Thoracic aorta (tissue), 2 donors: ENCODE data around the gene PRICKLE1. TPM values are rescaled to one million over a fixed set of nuclear protein-coding genes. Genes with fewer than 3 reads are reported as not detected.

Source experiments
- ATAC-seq: fragments of 150-250 bp; one replicate; pipeline ENCODE4 v1.8.0; 2017; ENCODE audit warnings: low read depth; ENCODE audit not compliant: insufficient number of reproducible peaks, low FRiP score
- DNase-seq: peaks from one replicate; pipeline ENCODE4 v3.0.0-alpha.2; 2020; ENCODE audit warnings: low spot score
- H3K27ac ChIP-seq, 2 donors: fragments of 200-600 bp; sonication (generic); 1 replicate in 1 of 2; 2 replicates in 1 of 2; pipeline ENCODE4 v1.5.1; 2016; ENCODE audit warnings: mild to moderate bottlenecking in 2 of 2, moderate library complexity in 2 of 2
- H3K27me3 ChIP-seq: fragments of 200-600 bp; sonication (generic); replicated peaks from 2 replicates; pipeline ENCODE4 v1.6.0; 2016; ENCODE audit warnings: mild to moderate bottlenecking; ENCODE audit not compliant: insufficient read depth
- H3K36me3 ChIP-seq: fragments of 200-600 bp; sonication (generic); one replicate; pipeline ENCODE4 v1.5.1; 2016
- H3K4me1 ChIP-seq, 2 donors: fragments of 200-600 bp; sonication (generic); 1 replicate in 1 of 2; 2 replicates in 1 of 2; pipeline versions ENCODE4 v1.5.1 to v1.6.0; 2016; ENCODE audit warnings: low read depth in 2 of 2, mild to moderate bottlenecking in 1 of 2; ENCODE audit not compliant: control insufficient read depth in 1 of 2
- H3K4me3 ChIP-seq: fragments of 200-600 bp; sonication (generic); 2 replicates; pipeline ENCODE4 v1.5.1; 2016; ENCODE audit warnings: mild to moderate bottlenecking
- H3K9me3 ChIP-seq: fragments of 200-600 bp; sonication (generic); 2 replicates; pipeline ENCODE4 v1.5.1; 2016
- total RNA-seq, 2 donors: library from RNA; depleted of rRNA; stranded (reverse); fragments of >200 nt; gene quantifications; one replicate each; pipeline versions ENCODE4 v1.1.0 to v1.2.3, GENCODE V29; 2016
- TF ChIP-seq, protein P1 (sequence below): fragments of 200-600 bp; sonication (generic); IDR thresholded peaks from one replicate; pipeline ENCODE4 v1.5.1; 2019; ENCODE audit warnings: antibody characterized with exemption

Gene PRICKLE1
- total RNA-seq, 2 donors from 2014 or later = 3.9 to 11.5 TPM

DNA sequence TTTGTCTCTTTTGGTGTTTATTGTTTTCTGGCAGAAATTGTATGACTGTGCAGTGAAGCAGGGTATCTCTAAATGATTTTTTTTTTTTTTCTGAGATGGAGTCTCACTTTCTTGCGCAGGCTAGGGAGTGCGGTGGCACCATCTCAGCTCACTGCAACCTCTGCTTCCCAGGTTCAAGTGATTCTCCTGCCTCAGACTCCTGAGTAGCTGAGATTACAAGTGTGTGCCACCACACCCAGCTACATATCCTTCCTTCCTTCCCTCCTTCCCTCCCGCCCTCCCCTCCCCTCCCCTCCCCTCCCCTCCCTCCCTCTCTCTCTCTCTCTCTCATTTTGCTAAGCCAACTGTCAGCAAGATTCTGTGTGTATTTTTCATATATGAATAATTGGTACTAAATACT, 169.2 kb downstream of the PRICKLE1 start:
- no peak for DNase-seq
- TF ChIP-seq, protein P1, sequence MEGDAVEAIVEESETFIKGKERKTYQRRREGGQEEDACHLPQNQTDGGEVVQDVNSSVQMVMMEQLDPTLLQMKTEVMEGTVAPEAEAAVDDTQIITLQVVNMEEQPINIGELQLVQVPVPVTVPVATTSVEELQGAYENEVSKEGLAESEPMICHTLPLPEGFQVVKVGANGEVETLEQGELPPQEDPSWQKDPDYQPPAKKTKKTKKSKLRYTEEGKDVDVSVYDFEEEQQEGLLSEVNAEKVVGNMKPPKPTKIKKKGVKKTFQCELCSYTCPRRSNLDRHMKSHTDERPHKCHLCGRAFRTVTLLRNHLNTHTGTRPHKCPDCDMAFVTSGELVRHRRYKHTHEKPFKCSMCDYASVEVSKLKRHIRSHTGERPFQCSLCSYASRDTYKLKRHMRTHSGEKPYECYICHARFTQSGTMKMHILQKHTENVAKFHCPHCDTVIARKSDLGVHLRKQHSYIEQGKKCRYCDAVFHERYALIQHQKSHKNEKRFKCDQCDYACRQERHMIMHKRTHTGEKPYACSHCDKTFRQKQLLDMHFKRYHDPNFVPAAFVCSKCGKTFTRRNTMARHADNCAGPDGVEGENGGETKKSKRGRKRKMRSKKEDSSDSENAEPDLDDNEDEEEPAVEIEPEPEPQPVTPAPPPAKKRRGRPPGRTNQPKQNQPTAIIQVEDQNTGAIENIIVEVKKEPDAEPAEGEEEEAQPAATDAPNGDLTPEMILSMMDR = no peak
- H3K36me3 ChIP-seq = no peaks in the 10 kb centered on the region
- peaks cover 13 to 41% of the 10 kb centered on the region in 2 donors for H3K4me1 ChIP-seq
- no peak for ATAC-seq
- no peak overlapping the region for H3K27ac ChIP-seq
- H3K9me3 ChIP-seq = no peaks in the 10 kb centered on the region
- no peaks in the 10 kb centered on the region for H3K27me3 ChIP-seq
- H3K4me3 ChIP-seq = no peak overlapping the region

DNA sequence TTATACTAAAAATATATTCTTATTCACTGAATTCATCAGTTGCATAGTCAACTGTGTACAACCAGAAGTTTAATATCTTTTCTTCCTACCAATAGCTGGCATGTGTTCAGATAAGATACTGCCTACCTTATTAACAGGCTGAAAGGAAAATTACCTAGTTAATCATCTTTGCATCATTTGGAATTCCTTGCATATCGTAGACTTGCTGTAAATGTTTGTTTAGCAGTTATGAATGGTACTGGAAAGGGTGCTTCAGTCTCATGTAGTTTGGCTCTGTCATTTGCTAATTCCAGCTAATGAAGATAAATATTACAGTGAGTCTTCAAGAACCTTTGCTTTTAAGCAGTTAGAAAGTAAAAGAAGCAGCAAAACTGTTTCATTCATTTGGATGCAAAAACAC, 179.2 kb downstream of the PRICKLE1 start:
- ATAC-seq = no peak
- Histone ChIP-seq H3K27ac (no peak overlapping the region), H3K4me3 (no peak overlapping the region), H3K36me3 (no peaks in the 10 kb centered on the region), H3K4me1 (no peaks in the 10 kb centered on the region), H3K27me3 (no peaks in the 10 kb centered on the region), H3K9me3 (no peaks in the 10 kb centered on the region)
- DNase-seq = no peak
- TF ChIP-seq, protein P1 = no peak

DNA sequence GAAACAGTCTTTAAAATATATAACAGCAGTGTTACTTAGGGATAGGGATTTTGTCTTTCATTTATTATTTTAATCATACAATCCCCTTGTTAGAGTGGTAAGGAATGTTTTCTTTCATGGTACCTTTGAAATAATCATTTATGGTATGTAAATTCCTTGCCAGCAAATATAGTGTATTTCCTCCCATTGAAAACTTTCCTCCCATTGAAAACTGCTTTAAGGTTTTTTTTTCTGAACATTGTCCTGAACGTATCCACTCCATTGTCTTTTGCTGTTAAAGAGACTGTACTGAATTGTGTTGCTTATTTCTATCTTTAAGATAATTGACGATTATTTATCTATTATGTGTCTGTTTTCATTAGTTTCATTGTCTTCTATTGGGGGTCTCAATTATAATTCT, 180.1 kb downstream of the PRICKLE1 start:
- no peaks in the 10 kb centered on the region for H3K36me3 ChIP-seq
- no peak overlapping the region for H3K4me3 ChIP-seq
- DNase-seq = no peak
- ATAC-seq = no peak
- no peaks in the 10 kb centered on the region for H3K4me1 ChIP-seq
- no peaks in the 10 kb centered on the region for H3K9me3 ChIP-seq
- TF ChIP-seq, protein P1 = no peak
- no peaks in the 10 kb centered on the region for H3K27me3 ChIP-seq
- no peak overlapping the region for H3K27ac ChIP-seq

DNA sequence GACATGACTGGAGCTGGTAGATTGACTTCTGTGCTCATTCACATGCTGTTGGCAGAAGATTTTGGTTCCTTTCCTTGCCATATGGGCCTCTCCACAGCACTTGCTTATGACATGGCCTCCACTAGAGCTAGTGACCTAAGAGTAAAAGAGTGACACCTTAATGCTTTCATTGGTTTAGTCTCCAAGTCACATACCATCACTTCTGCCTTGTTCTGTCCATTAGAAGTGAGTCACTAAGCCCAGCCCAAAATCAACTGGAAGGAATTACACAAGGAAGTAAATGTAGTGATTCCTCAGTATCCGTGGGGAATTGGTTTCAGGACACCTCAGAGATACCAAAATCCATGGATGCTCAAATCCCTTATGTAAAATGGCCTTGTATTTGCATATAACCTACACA, 182.2 kb downstream of the PRICKLE1 start:
- DNase-seq (no peak), ATAC-seq (no peak)
- no peaks in the 10 kb centered on the region for H3K36me3 ChIP-seq
- H3K27me3 ChIP-seq = no peaks in the 10 kb centered on the region
- no peak overlapping the region for H3K27ac ChIP-seq
- no peak overlapping the region for H3K4me3 ChIP-seq
- H3K9me3 ChIP-seq = no peaks in the 10 kb centered on the region
- TF ChIP-seq, protein P1 = no peak
- H3K4me1 ChIP-seq = no peaks in the 10 kb centered on the region
